SJSA1 (cell line): ENCODE measurements around the gene PDLIM5. TPM values are rescaled to one million over a fixed set of nuclear protein-coding genes. Genes with fewer than 3 reads are reported as not detected.
A peak's percentile ranks its signal among the peaks of the same experiment; 100 is the strongest.

Experiments
- DNase-seq, 2 experiments: peaks; one replicate each; pipeline ENCODE4 v3.0.0-alpha.2; 2015 to 2020; ENCODE audit warnings: low spot score in 2 of 2, low read depth in 1 of 2
- H3K27ac ChIP-seq: fragments of 250-450 bp; sonication (Bioruptor Pico); 2 replicates; pipeline ENCODE4 v1.5.1; 2020; ENCODE audit warnings: mild to moderate bottlenecking, moderate library complexity
- H3K27me3 ChIP-seq: fragments of 250-450 bp; sonication (Bioruptor Pico); replicated peaks from 2 replicates; pipeline ENCODE4 v1.5.1; 2020; ENCODE audit warnings: mild to moderate bottlenecking, moderate library complexity
- H3K36me3 ChIP-seq: fragments of 250-450 bp; sonication (Bioruptor Pico); 2 replicates; pipeline ENCODE4 v1.5.1; 2020; ENCODE audit warnings: mild to moderate bottlenecking
- H3K4me1 ChIP-seq: fragments of 250-450 bp; sonication (Bioruptor Pico); replicated peaks from 2 replicates; pipeline ENCODE4 v1.6.1; 2021; ENCODE audit warnings: mild to moderate bottlenecking
- H3K4me3 ChIP-seq: fragments of 250-450 bp; sonication (Bioruptor Pico); 2 replicates; pipeline ENCODE4 v1.5.1; 2020; ENCODE audit warnings: mild to moderate bottlenecking
- H3K9me3 ChIP-seq: fragments of 250-450 bp; sonication (Bioruptor Pico); replicated peaks from 2 replicates; pipeline ENCODE4 v1.5.1; 2020; ENCODE audit warnings: mild to moderate bottlenecking
- total RNA-seq: library from RNA; depleted of rRNA; stranded (reverse); fragments of >200 nt; shearing (Covaris generic); gene quantifications from 2 replicates; pipeline ENCODE4 v1.2.3, GENCODE V29; 2014

PDLIM5 gene
- total RNA-seq, 1 experiment from 2014 or later = 133 TPM

DNA sequence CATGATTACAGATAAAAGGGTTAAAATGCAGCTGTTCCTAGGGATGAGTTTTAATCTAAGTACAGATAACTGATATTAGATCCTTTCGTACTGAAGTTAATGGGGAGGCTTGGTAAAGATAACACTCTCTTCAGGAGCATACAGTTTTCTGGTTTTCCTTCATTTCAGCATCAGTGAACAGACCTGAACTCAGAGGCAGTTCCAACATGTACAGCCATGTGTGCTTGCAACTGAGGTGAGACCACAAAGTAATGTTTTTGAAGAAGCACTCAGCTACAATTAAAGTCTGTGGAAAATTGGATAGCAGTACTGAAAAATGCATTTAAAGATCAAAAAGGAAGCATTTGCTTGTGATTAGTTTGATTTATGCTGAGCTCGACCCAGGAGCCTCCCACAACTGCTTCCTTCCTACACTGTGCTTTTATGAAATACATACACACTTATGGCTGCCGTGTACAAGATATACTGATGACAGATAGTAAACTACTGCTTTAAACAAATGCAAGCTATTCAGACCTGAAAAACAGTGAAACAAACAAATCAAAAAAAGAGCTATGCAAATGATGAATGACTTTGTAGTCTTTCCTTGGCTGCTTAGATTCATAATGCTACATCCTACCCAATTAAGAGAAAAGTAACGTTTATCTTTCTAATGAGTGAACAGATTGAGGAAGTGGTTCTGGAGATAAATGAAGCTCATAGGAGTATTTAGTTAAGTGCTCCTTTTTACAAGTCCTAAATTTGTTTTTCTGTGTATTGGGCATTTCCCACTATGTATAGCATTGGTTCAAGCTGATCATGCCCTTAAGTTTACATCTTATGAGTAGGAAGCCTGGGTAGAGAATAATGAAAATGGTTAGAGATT is 68.4 kb downstream of the PDLIM5 start:
- DNase-seq = no peak
- Histone ChIP-seq H3K9me3 (no peaks in the 10 kb centered on the region), H3K4me3 (no peak overlapping the region)

DNA sequence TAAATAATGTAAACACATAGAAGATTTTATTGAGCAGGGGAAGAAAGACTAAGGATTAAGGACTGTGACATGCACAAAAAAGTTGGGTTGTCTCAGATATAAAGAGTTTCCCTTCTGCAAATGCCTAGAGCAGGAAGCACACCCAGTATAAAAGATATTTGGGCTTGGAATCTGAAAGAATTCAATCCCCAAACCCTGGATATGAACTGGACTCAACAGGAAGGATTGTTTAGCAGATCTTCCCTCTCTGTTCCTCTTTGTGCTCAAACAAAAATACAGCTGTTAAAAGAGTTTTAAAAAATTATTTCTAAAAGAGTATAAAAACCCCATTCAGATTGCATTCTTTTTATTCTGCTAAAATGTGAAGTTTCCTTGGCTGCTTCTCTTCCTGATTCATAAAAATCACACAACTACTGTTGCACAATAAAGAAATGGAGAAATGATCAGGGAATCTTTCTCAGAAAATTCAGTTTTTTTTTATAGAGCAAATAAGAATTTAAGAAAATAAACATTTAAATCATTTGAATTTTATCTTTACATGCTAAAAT is 71.4 kb downstream of the PDLIM5 start:
- Histone ChIP-seq H3K27me3 (no peaks in the 10 kb centered on the region), H3K4me1 (peaks cover 53% of the 10 kb centered on the region), H3K27ac (peak overlapping the region; percentile 44), H3K9me3 (no peaks in the 10 kb centered on the region), H3K36me3 (peaks cover 14% of the 10 kb centered on the region), H3K4me3 (no peak overlapping the region)
- DNase-seq = no peak

More for the DNA sequence above, 68.4 kb downstream of the PDLIM5 start:
- peaks cover 55% of the 10 kb centered on the region for H3K4me1 ChIP-seq
- H3K27me3 ChIP-seq = no peaks in the 10 kb centered on the region
- H3K36me3 ChIP-seq = 0 out of 2 replicates have a peak, but pooled peaks cover 5% of the 10 kb centered on the region
- H3K27ac ChIP-seq = no peak overlapping the region

- Histone ChIP-seq H3K27ac (peak overlapping the region; percentile 44), H3K27me3 (no peaks in the 10 kb centered on the region), H3K9me3 (no peaks in the 10 kb centered on the region), H3K36me3 (peaks cover 18% of the 10 kb centered on the region), H3K4me1 (peaks cover 53% of the 10 kb centered on the region), H3K4me3 (no peak overlapping the region)
- peak in 1 of 2 experiments; percentile 60 for DNase-seq
Observed at GRCh38 chr4:94523617-94524016, 71.9 kb downstream of the PDLIM5 start.

DNA sequence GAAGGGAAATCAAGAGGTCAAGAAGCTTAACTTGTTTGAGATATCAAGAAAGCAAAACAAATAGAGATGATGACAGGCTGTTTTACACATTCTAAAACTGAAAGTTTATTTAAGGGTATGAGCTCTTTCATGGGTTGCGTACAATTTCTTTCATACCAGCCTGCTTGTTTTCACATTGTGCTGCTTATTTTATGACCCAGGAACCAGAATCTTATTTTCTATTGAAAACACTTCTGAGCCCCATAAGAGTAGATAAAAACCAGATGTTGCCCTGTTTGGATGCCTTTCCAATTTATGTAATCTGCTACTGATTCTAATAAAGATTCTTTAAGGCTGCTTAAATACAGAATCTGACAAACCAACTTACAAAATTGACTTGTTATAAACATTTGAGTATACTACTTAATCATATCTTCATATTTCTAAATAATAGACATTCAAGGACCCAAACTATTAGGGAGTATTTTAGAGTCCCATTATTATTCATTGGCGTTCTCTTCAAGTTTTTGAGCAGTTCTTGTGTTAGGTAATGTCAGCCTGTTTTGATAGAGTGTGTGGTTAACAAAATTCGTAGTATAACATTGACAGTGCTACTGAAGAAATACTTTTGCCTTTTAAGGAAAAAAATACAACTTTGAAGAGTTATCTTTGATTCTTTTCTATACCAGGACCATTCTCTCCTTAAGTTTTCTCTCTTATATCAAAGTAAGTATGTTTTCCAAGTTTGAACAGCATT is 74.4 kb downstream of the PDLIM5 start:
- Histone ChIP-seq H3K9me3 (no peaks in the 10 kb centered on the region), H3K4me1 (peaks cover 48% of the 10 kb centered on the region), H3K4me3 (no peak overlapping the region), H3K27ac (peak overlapping the region; percentile 16), H3K36me3 (peaks cover 13% of the 10 kb centered on the region), H3K27me3 (no peaks in the 10 kb centered on the region)
- DNase-seq = peak in 1 of 2 experiments; percentile 55

GRCh38 chr4:94527556-94528233 is 76.0 kb downstream of the PDLIM5 start:
- Histone ChIP-seq H3K4me3 (no peak overlapping the region), H3K27ac (no peak overlapping the region), H3K4me1 (peaks cover 57% of the 10 kb centered on the region)

GRCh38 chr4:94528792-94529451 is 77.2 kb downstream of the PDLIM5 start:
- H3K27me3 ChIP-seq = no peaks in the 10 kb centered on the region
- DNase-seq = no peak
- no peaks in the 10 kb centered on the region for H3K9me3 ChIP-seq
- no peak overlapping the region for H3K27ac ChIP-seq
- H3K4me3 ChIP-seq = no peak overlapping the region
- peaks cover 48% of the 10 kb centered on the region for H3K4me1 ChIP-seq
- peaks cover 16% of the 10 kb centered on the region for H3K36me3 ChIP-seq

More at GRCh38 chr4:94527556-94528233, 76.0 kb downstream of the PDLIM5 start:
- H3K36me3 ChIP-seq = peaks cover 13% of the 10 kb centered on the region
- DNase-seq = no peak
- H3K9me3 ChIP-seq = no peaks in the 10 kb centered on the region
- H3K27me3 ChIP-seq = no peaks in the 10 kb centered on the region

DNA sequence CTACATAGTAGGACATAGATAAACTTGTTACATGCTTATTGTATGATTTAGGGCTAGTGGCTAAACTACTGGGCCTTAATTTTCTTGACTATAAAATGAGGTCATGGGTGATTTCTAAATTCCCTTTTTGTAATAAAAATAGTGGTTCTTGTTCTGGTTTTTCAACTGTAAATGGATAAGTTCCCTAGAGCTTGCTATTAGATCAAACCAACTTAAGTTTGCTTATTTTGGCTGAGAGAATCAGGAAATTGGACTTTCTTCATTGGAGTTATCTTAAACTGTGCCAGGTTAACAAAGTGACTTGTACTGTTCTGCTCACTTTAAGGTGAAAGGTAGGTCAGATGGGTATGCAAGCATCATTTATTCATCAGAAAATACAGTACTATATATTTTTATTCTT is 78.3 kb downstream of the PDLIM5 start:
- no peak overlapping the region for H3K4me3 ChIP-seq
- H3K27me3 ChIP-seq = no peaks in the 10 kb centered on the region
- peaks cover 40% of the 10 kb centered on the region for H3K4me1 ChIP-seq
- H3K36me3 ChIP-seq = peaks cover 16% of the 10 kb centered on the region
- no peaks in the 10 kb centered on the region for H3K9me3 ChIP-seq
- H3K27ac ChIP-seq = no peak overlapping the region
- DNase-seq = no peak

DNA sequence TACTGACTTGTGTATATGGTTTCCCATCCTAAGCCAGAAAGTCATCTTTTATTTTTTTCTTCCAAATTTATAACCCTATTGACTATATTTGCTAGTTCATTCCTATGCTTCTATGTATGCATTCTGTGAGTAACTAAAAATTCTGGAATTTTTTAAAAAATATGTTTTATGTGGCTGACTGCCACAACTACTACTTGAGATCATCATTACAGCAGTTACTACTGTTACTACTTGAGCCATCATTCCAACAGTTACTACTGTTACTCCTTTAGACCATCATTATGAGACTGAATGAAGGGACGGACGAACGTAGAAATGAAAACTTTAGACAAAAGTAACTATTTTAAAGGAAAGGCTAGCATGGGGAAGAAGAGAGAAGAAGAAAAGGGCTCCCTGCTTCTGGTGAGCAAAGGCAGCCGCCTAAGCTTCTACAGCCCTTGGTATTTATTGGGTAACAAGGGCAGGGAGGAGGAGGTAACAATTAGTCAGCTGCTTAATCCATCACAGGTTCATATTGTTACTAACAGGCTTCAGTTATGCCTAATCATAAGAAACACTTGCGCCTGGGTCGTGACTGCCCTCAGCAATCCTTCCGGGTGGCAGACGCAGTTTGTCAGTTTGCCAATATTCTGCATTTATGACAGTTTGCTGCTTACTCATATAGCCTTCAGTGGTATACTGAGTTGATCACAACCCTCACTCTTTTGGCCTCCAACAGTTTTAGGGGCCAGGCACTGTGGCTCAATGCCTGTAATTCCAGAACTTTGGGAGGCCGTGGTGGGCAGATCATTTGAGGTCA is 80.4 kb downstream of the PDLIM5 start:
- peak overlapping the region; percentile 41 for H3K27ac ChIP-seq
- H3K9me3 ChIP-seq = no peaks in the 10 kb centered on the region
- DNase-seq = peak; percentile 58 to 73
- H3K4me3 ChIP-seq = no peak overlapping the region
- H3K4me1 ChIP-seq = peaks cover 36% of the 10 kb centered on the region
- no peaks in the 10 kb centered on the region for H3K27me3 ChIP-seq
- H3K36me3 ChIP-seq = peaks cover 16% of the 10 kb centered on the region

- H3K27me3 ChIP-seq = no peaks in the 10 kb centered on the region
- peaks cover 30% of the 10 kb centered on the region for H3K4me1 ChIP-seq
Observed at GRCh38 chr4:94533405-94534223, 81.9 kb downstream of the PDLIM5 start.

DNA sequence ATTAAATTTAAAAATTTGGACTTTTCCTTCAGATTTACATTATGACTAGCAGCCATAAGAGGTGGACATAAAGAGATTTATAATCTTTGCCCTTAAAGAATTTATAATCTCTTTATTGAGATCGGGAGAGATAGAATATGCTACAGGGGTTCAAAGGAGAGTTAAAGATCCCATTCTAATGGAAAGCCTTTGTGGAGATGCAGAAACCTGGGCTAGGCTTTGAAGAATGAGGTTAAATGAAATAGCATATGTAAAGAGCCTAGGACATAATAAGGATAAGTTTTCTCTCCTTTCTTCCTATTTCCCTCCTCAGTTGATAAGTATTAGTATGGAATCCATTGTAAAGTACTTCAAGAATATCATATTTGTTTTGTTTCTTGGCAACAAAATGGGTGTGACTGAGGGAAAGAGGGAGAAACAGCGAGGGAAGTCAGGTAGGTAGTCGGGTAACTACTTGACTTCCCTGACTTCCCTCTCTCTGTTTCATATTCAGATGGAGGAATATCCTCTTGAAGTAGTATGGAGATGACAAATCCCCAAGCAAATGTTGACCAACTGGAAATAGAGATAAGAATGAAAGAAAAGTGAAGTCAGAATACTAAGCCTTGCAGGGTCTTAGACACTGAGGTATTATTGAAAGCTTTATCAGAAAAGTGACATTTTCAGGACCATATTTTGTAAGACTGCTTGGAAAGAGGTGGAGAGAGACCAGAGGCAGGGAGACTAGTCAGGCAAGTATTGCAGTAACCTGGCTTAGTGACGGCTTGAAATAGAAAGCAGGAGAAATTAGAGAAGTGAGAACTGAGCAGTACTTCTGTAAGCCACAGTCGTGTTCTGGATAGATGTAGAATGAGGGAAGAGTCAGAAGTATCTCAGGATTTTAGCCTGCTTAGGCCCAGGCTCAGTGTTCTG is 82.9 kb downstream of the PDLIM5 start:
- no peak overlapping the region for H3K27ac ChIP-seq
- peaks cover 30% of the 10 kb centered on the region for H3K4me1 ChIP-seq
- no peaks in the 10 kb centered on the region for H3K9me3 ChIP-seq

More at GRCh38 chr4:94533405-94534223, 81.9 kb downstream of the PDLIM5 start:
- DNase-seq = no peak
- Histone ChIP-seq H3K27ac (no peak overlapping the region), H3K9me3 (no peaks in the 10 kb centered on the region), H3K4me3 (no peak overlapping the region), H3K36me3 (peaks cover 4% of the 10 kb centered on the region; the same call in 1 of the 2 replicates)

GRCh38 chr4:94536049-94536448 is 84.3 kb downstream of the PDLIM5 start:
- no peak for DNase-seq
- peaks cover 4% of the 10 kb centered on the region; the same call in 1 of the 2 replicates for H3K36me3 ChIP-seq
- peak overlapping the region; percentile 36 for H3K27ac ChIP-seq
- no peaks in the 10 kb centered on the region for H3K27me3 ChIP-seq
- H3K4me3 ChIP-seq = no peak overlapping the region
- no peaks in the 10 kb centered on the region for H3K9me3 ChIP-seq
- H3K4me1 ChIP-seq = peaks cover 30% of the 10 kb centered on the region

More for the DNA sequence above, 82.9 kb downstream of the PDLIM5 start:
- Histone ChIP-seq H3K27me3 (no peaks in the 10 kb centered on the region), H3K36me3 (peaks cover 4% of the 10 kb centered on the region; the same call in 1 of the 2 replicates), H3K4me3 (no peak overlapping the region)
- DNase-seq = no peak
